DOHH2 (cell line): ENCODE data around the gene PDXK.

Experiments
- H3F3A ChIP-seq: fragments of 200-600 bp; sonication (generic), shearing (Covaris generic); 2 replicates; pipeline ENCODE4 v1.6.0; 2016; ENCODE audit warnings: antibody characterized with exemption, mild to moderate bottlenecking; ENCODE audit not compliant: control insufficient read depth, insufficient read depth
- H3K27ac ChIP-seq: fragments of 200-600 bp; sonication (generic); 2 replicates; pipeline ENCODE4 v1.5.1; 2014; ENCODE audit warnings: low read depth, mild to moderate bottlenecking, low read length, moderate library complexity
- H3K27me3 ChIP-seq: fragments of 200-600 bp; sonication (generic); 2 replicates; pipeline ENCODE4 v1.6.1; 2014; ENCODE audit warnings: mild to moderate bottlenecking, low read length, mixed read lengths; ENCODE audit not compliant: control insufficient read depth
- H3K36me3 ChIP-seq: fragments of 200-600 bp; sonication (generic); 2 replicates; pipeline ENCODE4 v1.6.1; 2014; ENCODE audit warnings: mild to moderate bottlenecking, low read length, moderate library complexity, mixed read lengths; ENCODE audit not compliant: control insufficient read depth
- H3K4me1 ChIP-seq: fragments of 200-600 bp; sonication (generic); 2 replicates; pipeline ENCODE4 v1.6.1; 2014; ENCODE audit warnings: mild to moderate bottlenecking, low read length, mixed read lengths; ENCODE audit not compliant: control insufficient read depth
- H3K4me2 ChIP-seq: fragments of 200-600 bp; sonication (generic); 2 replicates; pipeline ENCODE4 v1.6.0; 2014; ENCODE audit warnings: mild to moderate bottlenecking, low read length, moderate library complexity
- H3K4me3 ChIP-seq: fragments of 200-600 bp; sonication (generic); 2 replicates; pipeline ENCODE4 v1.5.1; 2014; ENCODE audit warnings: mild to moderate bottlenecking, low read length, mixed read lengths
- H3K79me2 ChIP-seq: fragments of 200-600 bp; sonication (generic); 2 replicates; pipeline ENCODE4 v1.6.1; 2014; ENCODE audit warnings: mild to moderate bottlenecking, low read length, mixed read lengths; ENCODE audit not compliant: control insufficient read depth
- H3K9me2 ChIP-seq: fragments of 200-600 bp; sonication (generic); replicated peaks from 2 replicates; pipeline ENCODE4 v1.6.1; 2014; ENCODE audit warnings: mild to moderate bottlenecking, low read length, mixed read lengths; ENCODE audit not compliant: control insufficient read depth
- H3K9me3 ChIP-seq: fragments of 200-600 bp; sonication (generic); 2 replicates; pipeline ENCODE4 v1.6.1; 2014; ENCODE audit warnings: antibody characterized with exemption, low read length, mixed read lengths; ENCODE audit not compliant: control insufficient read depth, insufficient read depth
- H4K20me1 ChIP-seq: fragments of 200-600 bp; sonication (generic); 2 replicates; pipeline ENCODE4 v1.6.0; 2014; ENCODE audit warnings: low read depth, mild to moderate bottlenecking, antibody characterized with exemption, low read length, moderate library complexity; ENCODE audit not compliant: control insufficient read depth, insufficient read depth
- CTCF ChIP-seq: fragments of 200-600 bp; sonication (generic); IDR thresholded peaks from one replicate; pipeline ENCODE4 v1.5.1; 2014; ENCODE audit warnings: antibody characterized with exemption, mild to moderate bottlenecking, low read depth, low read length; ENCODE audit not compliant: poor library complexity, severe bottlenecking
- EZH2phosphoT487 ChIP-seq: fragments of 200-600 bp; sonication (generic); IDR thresholded peaks from 2 replicates; pipeline ENCODE4 v1.6.1; 2017; ENCODE audit warnings: borderline replicate concordance, mild to moderate bottlenecking, antibody characterized with exemption, low read length, moderate library complexity, mixed read lengths

The PDXK gene

GRCh38 chr21:43728154-43728466, 9.2 kb downstream of the PDXK start:
- Histone ChIP-seq H3K9me3 (no peaks in the 10 kb centered on the region), H3K27me3 (no peaks in the 10 kb centered on the region), H3K79me2 (peaks cover 77% of the 10 kb centered on the region), H3K27ac (peak overlapping the region; percentile 43), H3K4me3 (peak overlapping the region; percentile 91), H3K4me2 (peak overlapping the region; percentile 100), H4K20me1 (peaks cover 23% of the 10 kb centered on the region; the same call in 1 of the 2 replicates), H3K9me2 (no peaks in the 10 kb centered on the region), H3F3A (peaks cover 6% of the 10 kb centered on the region), H3K36me3 (peaks cover 11% of the 10 kb centered on the region), H3K4me1 (peaks cover 61% of the 10 kb centered on the region)
- no peak for TF ChIP-seq EZH2phosphoT487
- TF ChIP-seq CTCF: no peak

- peaks cover 72% of the 10 kb centered on the region for H3K79me2 ChIP-seq
- H3F3A ChIP-seq: peaks cover 6% of the 10 kb centered on the region
- peak overlapping the region; percentile 100 for H3K4me2 ChIP-seq
- H3K4me3 ChIP-seq: peak overlapping the region; percentile 91
- H3K9me2 ChIP-seq: no peaks in the 10 kb centered on the region
- H3K27me3 ChIP-seq: no peaks in the 10 kb centered on the region
- H4K20me1 ChIP-seq: peaks cover 23% of the 10 kb centered on the region; the same call in 1 of the 2 replicates
- H3K9me3 ChIP-seq: no peaks in the 10 kb centered on the region
- TF ChIP-seq CTCF (peak; percentile 35), EZH2phosphoT487 (no peak)
- peak overlapping the region; percentile 43 for H3K27ac ChIP-seq
- peaks cover 57% of the 10 kb centered on the region for H3K4me1 ChIP-seq
- peaks cover 7% of the 10 kb centered on the region for H3K36me3 ChIP-seq
Measured at GRCh38 chr21:43728467-43729390, 9.8 kb downstream of the PDXK start.

GRCh38 chr21:43731476-43731875, 12.5 kb downstream of the PDXK start:
- Histone ChIP-seq H3K36me3 (no peaks in the 10 kb centered on the region), H3K9me2 (no peaks in the 10 kb centered on the region), H3K27me3 (no peaks in the 10 kb centered on the region), H3K27ac (no peak overlapping the region), H3K4me2 (no peak overlapping the region), H3K4me3 (no peak overlapping the region), H3K79me2 (peaks cover 56% of the 10 kb centered on the region), H3K4me1 (peaks cover 31% of the 10 kb centered on the region), H4K20me1 (peaks cover 23% of the 10 kb centered on the region; the same call in 1 of the 2 replicates), H3F3A (peaks cover 3% of the 10 kb centered on the region; the same call in 1 of the 2 replicates), H3K9me3 (no peaks in the 10 kb centered on the region)
- TF ChIP-seq EZH2phosphoT487 (no peak), CTCF (no peak)
